ENCODE results near the gene NFU1.

DNA sequence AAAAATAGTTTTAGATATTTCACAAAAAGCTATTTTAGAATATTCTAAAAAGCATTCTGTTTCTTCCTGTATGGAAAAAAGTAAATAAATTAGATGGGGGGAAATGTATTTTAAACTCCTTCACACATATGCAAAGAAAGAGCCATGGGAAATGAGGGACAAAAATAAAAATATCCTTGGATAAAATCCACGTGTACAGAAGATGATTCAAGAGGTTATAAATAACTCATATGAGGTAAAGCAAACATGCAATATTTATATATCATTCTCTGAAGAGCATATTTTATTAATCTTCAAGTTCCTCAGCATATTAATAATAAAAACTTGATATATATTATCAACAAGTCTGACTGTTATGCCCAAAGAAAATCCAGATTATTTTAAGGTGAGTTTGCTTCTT is 41.4 kb downstream of the NFU1 start:
- TF ChIP-seq, protein P1, sequence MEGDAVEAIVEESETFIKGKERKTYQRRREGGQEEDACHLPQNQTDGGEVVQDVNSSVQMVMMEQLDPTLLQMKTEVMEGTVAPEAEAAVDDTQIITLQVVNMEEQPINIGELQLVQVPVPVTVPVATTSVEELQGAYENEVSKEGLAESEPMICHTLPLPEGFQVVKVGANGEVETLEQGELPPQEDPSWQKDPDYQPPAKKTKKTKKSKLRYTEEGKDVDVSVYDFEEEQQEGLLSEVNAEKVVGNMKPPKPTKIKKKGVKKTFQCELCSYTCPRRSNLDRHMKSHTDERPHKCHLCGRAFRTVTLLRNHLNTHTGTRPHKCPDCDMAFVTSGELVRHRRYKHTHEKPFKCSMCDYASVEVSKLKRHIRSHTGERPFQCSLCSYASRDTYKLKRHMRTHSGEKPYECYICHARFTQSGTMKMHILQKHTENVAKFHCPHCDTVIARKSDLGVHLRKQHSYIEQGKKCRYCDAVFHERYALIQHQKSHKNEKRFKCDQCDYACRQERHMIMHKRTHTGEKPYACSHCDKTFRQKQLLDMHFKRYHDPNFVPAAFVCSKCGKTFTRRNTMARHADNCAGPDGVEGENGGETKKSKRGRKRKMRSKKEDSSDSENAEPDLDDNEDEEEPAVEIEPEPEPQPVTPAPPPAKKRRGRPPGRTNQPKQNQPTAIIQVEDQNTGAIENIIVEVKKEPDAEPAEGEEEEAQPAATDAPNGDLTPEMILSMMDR (IDR thresholded peaks at IDR 0.05), result no peak
- TF ChIP-seq JUND (IDR thresholded peaks at IDR 0.05) (no peak), GATA2 (CRISPR knock-in tag; IDR thresholded peaks at IDR 0.05) (no peak), FOSL2 (IDR thresholded peaks at IDR 0.05; ENCODE audit: borderline replicate concordance, low read depth) (no peak), YY1 (IDR thresholded peaks at IDR 0.05; ENCODE audit: low read depth) (no peak), EP300 (IDR thresholded peaks at IDR 0.05; ENCODE audit: borderline replicate concordance in 1 of 2, low read depth in 1 of 2, low read length in 1 of 2) (no peak), RAD21 (IDR thresholded peaks at IDR 0.05; ENCODE audit: low read length) (no peak), TAF1 (IDR thresholded peaks at IDR 0.05; ENCODE audit: borderline replicate concordance, low read depth, low read length) (no peak), MXI1 (IDR thresholded peaks at IDR 0.05; ENCODE audit: low read depth, low read length) (no peak)
- TF ChIP-seq, protein P2, sequence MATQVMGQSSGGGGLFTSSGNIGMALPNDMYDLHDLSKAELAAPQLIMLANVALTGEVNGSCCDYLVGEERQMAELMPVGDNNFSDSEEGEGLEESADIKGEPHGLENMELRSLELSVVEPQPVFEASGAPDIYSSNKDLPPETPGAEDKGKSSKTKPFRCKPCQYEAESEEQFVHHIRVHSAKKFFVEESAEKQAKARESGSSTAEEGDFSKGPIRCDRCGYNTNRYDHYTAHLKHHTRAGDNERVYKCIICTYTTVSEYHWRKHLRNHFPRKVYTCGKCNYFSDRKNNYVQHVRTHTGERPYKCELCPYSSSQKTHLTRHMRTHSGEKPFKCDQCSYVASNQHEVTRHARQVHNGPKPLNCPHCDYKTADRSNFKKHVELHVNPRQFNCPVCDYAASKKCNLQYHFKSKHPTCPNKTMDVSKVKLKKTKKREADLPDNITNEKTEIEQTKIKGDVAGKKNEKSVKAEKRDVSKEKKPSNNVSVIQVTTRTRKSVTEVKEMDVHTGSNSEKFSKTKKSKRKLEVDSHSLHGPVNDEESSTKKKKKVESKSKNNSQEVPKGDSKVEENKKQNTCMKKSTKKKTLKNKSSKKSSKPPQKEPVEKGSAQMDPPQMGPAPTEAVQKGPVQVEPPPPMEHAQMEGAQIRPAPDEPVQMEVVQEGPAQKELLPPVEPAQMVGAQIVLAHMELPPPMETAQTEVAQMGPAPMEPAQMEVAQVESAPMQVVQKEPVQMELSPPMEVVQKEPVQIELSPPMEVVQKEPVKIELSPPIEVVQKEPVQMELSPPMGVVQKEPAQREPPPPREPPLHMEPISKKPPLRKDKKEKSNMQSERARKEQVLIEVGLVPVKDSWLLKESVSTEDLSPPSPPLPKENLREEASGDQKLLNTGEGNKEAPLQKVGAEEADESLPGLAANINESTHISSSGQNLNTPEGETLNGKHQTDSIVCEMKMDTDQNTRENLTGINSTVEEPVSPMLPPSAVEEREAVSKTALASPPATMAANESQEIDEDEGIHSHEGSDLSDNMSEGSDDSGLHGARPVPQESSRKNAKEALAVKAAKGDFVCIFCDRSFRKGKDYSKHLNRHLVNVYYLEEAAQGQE (IDR thresholded peaks at IDR 0.05; ENCODE audit: low read depth, low read length), result no peak

Measured in SK-N-SH (cell line).